ENCODE results near the gene MRPL40.

The MRPL40 gene

DNA sequence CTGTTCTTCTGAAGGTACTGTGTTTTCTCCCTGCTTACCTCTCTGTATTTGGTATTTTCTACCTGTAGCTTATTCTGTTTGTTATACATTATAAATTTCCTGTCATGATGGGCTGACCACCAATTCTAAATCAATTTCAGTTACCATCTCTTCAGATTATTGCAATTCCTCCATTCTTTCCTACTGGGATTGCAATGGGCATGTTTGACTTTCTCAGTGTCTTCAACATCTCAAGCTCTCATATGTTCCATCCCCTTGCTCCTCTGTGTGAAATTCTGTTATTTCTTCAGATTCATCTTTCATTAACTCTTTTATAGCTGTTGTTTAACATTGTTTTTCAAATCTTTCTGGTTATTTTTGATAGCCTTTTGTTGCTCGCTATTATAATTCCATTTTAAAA, 30.7 kb downstream of the MRPL40 start:
- H3K4me3 ChIP-seq (ENCODE audit: low read length), result no peak overlapping the region
- DNase-seq (ENCODE audit: low read depth), result no peak
- TF ChIP-seq, protein P1, sequence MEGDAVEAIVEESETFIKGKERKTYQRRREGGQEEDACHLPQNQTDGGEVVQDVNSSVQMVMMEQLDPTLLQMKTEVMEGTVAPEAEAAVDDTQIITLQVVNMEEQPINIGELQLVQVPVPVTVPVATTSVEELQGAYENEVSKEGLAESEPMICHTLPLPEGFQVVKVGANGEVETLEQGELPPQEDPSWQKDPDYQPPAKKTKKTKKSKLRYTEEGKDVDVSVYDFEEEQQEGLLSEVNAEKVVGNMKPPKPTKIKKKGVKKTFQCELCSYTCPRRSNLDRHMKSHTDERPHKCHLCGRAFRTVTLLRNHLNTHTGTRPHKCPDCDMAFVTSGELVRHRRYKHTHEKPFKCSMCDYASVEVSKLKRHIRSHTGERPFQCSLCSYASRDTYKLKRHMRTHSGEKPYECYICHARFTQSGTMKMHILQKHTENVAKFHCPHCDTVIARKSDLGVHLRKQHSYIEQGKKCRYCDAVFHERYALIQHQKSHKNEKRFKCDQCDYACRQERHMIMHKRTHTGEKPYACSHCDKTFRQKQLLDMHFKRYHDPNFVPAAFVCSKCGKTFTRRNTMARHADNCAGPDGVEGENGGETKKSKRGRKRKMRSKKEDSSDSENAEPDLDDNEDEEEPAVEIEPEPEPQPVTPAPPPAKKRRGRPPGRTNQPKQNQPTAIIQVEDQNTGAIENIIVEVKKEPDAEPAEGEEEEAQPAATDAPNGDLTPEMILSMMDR (conservative IDR thresholded peaks at IDR 0.05; ENCODE audit: low read depth, low read length), result no peak

DNA sequence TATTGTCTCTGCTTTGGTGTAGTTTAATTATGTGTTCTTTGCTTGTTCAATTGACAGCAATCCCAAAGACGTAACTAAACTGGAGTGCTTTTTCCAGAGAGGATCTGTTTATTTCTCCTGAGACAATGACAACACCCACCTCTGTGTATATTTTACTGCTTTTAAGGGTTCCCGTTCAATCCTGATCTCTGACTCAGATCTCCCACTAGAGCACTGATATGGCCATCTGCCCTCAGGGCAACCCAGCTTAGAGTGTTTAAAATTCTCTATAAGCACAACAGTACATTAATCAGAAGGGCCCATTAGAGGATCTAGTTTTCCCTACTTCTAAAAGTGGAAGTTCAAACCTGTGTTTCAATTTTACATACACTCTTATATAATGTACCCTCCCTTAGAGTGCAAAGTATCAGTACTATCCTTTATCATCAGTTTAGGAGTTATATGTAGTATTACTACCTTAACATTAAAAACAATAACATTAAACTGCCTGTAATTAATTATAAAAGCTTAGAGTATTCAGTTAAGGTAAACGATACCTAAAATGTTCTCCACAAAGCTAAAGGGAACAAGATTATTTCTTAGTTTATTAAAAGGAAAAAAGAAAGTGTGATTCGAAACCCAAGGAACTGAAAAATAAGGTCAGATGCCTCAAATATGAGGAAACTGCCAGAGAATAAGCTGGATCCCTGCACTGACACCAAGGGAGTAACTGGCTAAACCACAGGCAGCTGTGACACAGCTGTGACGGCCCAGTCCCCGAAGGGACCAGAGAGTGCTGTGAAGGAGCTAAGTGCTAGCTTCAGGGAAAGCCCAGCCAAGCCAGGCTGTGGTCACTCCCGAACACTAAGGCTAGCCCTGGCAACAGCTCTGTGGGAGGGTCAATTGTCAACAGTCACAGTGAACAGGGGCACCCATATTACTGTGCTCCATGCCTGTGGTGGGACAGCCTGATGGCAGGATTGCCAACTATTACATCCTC, 31.4 kb downstream of the MRPL40 start:
- TF ChIP-seq, protein P1 (conservative IDR thresholded peaks at IDR 0.05; ENCODE audit: low read depth, low read length), result no peak
- DNase-seq (ENCODE audit: low read depth), result no peak
- no peak overlapping the region for H3K4me3 ChIP-seq (ENCODE audit: low read length)

DNA sequence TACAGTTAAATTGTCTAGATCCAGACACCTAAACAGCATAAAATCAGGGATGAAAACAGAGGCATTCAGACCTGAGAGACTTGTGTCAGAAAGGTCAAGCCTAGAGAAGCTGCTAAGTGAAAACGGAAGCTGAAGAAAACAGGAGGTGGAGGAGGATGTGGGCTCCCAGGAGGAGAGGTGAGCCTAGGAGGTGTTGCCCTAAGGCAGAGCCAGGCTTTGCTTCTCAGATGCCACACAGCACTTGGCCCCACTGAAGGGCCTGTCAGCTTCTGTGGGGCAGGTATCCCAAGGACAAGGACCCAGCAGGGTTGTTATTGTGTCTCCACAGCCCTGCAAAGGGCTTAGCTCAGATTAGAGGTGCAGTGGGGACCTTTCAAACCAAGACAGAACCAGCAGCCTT, 32.2 kb downstream of the MRPL40 start:
- H3K4me3 ChIP-seq (ENCODE audit: low read length), result no peak overlapping the region
- TF ChIP-seq, protein P1 (conservative IDR thresholded peaks at IDR 0.05; ENCODE audit: low read depth, low read length), result no peak
- DNase-seq (ENCODE audit: low read depth), result no peak

DNA sequence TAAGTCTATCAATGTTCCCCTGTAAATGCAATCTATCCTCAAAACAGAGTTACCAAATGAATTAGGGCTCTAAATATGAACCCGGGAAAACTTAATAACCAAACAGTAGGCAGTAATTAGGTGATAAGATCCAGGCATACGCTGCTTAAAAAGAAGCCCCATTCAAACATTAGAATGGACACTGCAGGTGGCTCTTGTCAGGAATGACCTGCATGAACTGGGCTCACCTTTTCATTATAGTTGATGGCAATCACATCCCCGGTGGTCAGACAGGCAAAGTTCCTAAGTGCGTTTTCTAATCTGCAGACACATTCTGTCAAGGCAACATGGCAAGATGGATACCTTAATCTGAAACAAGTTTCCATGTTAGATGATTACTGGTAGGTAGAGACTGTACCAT, 32.6 kb downstream of the MRPL40 start:
- TF ChIP-seq, protein P1 (conservative IDR thresholded peaks at IDR 0.05; ENCODE audit: low read depth, low read length), result no peak
- no peak overlapping the region for H3K4me3 ChIP-seq (ENCODE audit: low read length)
- no peak for DNase-seq (ENCODE audit: low read depth)

DNA sequence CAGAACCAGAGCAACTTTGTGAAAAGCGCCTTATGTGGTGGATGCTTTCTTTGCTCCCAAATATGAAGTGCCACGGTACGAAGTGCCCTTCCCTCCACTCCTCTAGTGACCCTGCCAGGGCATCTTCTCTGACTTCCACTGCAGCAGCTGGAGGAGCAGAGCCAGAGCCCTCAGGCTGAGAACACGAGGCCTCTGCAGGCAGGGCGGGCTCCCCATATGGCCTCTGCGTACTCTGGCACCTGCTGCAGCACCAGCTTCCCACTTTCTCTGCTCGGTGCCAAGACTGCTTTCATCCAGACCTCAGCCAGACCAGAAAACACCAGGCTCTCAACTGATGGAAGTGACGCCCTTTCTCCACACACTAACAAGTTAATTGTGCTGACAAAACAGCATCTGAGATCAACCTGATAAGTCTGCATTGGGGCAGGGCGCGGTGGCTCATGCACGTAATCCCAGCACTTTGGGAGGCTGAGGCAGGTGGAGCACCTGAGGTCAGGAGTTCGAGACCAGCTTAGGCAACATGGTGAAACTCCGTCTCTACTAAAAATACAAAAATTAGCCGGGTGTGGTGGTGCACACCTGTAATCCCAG, 33.9 kb downstream of the MRPL40 start:
- no peak for DNase-seq (ENCODE audit: low read depth)
- no peak overlapping the region for H3K4me3 ChIP-seq (ENCODE audit: low read length)
- TF ChIP-seq, protein P1 (conservative IDR thresholded peaks at IDR 0.05; ENCODE audit: low read depth, low read length), result no peak

DNA sequence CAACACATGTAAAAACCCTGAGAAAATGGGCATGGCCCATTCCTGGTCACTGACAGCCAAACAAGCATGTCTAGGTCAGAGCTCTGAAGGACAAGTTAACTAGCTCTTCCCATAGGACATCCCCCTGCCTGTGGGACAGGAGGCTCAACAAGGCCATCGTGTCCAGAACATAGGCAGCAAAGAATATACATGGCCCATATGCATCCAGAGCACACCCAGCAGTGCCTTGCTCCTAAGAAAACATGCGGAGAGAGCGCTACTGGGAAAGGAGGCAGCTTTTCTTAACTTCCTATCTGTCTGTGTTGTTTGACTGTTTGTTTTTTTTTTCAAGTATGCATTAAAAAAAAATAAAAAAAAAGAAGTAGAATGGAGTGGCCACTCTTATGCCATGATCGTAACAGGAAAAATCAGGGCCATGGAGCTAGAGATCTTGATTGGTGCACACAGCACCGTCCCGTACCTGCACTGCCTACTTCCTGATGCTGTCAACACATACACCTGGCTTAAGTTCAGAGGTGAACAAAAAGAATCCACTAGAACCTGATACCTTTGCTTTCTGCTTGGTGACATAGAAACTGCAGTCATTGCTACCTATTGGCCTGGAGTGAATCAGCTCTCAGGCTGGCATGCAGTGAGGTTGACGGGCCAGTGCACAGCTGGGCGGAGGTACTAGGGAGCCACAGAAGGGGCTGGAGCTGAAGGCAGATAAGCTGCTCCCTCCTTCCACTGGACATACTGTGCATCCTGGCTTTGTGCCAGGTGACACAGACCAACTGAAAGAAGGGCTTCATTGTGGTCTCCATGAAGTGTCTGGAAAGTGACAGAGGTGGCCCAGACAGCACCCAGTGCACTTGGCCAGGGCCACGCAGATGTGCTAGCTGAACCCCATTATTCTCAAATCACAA, 34.8 kb downstream of the MRPL40 start:
- no peak overlapping the region for H3K4me3 ChIP-seq (ENCODE audit: low read length)
- TF ChIP-seq, protein P1 (conservative IDR thresholded peaks at IDR 0.05; ENCODE audit: low read depth, low read length), result no peak
- DNase-seq (ENCODE audit: low read depth), result no peak

Measured in retinal pigment epithelial cell (primary cell).